ENCODE results near the gene PAM16. TPM values are rescaled to one million over a fixed set of nuclear protein-coding genes. Genes with fewer than 3 reads are reported as not detected.

Gene PAM16
- total RNA-seq, 1 experiment from 2014 or later, result 117 TPM

DNA sequence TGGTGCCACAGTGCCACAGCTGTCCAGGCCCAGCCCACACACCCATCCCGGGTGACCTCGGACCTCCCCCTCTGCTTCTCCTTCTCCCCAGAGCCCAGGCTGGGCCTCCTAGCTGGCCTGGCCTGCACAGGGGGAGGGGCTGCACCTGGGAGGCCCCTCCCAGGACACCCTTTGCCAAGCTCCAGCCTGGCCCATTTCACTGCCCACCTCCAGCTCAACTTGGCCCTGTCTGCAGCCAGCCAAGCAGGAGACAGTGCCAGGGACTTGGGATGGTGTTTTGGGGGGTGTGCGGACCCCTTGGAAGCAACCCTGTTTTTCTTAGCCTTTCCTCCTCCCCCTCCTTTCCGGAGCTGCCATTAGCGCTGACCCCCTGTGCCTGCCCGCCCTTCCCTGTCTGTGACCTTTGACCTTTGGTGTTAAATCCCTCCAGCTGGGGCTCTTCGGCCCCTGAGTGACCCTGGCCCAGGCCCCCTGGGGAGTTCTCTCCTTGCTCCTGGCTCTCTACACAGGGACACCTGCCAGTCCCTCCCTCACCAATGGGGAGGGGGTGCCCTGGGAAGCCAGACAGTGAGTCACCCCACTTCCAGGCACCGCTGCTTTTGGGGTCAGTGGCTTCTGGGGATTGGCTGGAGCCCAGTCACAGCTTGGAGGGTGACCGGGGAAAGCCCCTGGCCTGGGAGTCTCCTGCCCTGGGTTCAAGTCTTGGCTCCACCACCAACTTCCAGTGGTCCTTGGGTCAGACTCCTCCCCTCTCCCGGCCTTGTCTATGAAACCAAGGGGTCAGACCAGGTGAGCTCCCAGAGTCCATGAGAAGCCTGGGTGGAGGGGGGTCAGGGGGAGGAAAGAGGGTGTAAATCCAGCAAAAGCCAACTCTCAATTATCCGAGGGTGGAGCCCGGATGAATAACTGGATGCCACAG is 33.3 kb downstream of the PAM16 start:
- TF ChIP-seq CTCF (IDR thresholded peaks at IDR 0.05; ENCODE audit: unreplicated experiment), result no peak
- intact Hi-C loops (cut with micrococcal nuclease), result loop anchor here (1.0 to 2.0 kb wide), 2 partner anchors 10 to 27 kb away; no protein-coding TSS in a partner anchor

DNA sequence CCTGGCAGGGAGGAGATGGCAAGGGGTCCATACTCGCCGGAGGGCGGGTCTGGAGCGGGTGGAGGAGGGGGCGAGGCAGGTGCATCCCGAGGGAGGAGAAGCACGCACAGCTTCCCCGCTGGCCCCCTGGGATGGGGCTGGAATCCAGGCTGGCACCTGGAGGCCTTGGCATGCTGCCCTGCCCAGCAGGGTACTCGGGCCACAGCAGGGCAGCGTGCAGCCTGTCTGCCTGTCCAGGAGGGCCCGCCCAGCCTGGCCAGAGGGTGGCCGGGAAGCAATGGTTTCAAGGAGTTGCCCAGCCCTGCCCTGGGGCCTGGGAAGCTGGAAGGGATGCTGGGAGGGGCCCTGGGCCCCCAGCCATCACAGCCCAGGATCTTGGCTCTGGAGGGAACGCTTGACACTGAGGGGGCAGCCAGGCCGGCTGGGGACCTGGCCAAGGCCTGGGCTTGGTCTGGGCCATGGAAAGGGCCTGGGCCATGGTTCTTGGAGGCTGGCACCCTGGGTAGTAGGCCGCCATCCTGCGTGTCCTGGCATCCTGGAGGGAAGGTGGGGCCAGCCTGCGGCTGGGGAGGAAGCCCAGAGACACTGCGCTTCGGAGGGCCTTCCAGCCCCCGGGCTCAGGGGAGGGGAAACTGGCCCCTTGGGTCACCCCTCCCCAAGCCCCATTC is 34.1 kb downstream of the PAM16 start:
- H3K4me3 Mint-ChIP-seq (ENCODE audit: unreplicated experiment), result peak overlapping the region; percentile 68
- H3K27ac Mint-ChIP-seq (ENCODE audit: low read depth, unreplicated experiment), result peak overlapping the region; percentile 39
- peaks cover 9% of the 10 kb centered on the region for H3K36me3 Mint-ChIP-seq (ENCODE audit: insufficient read depth, unreplicated experiment)
- H3K4me1 Mint-ChIP-seq (ENCODE audit: insufficient read depth, unreplicated experiment), result peaks cover 6% of the 10 kb centered on the region
- DNase-seq (ENCODE audit: unreplicated experiment), result peak; percentile 67
- intact Hi-C loops (cut with micrococcal nuclease), result loop anchor here (1.0 to 2.0 kb wide), 2 partner anchors 10 to 26 kb away; no protein-coding TSS in a partner anchor
- ChIA-PET CTCF (interaction anchor here (0.6 to 1.9 kb wide), 7 partner anchors 11 to 117 kb away, joined by 3 to 5 read pairs (median 4); no protein-coding TSS in a partner anchor), POLR2A (interaction anchor here (0.5 to 2.3 kb wide), 9 partner anchors 9 to 140 kb away, joined by 3 to 10 read pairs (median 3); no protein-coding TSS in a partner anchor)
- no peak for TF ChIP-seq CTCF (IDR thresholded peaks at IDR 0.05; ENCODE audit: unreplicated experiment)
- no peaks in the 10 kb centered on the region for H3K27me3 Mint-ChIP-seq (ENCODE audit: insufficient read depth, unreplicated experiment)
- H3K9me3 Mint-ChIP-seq (ENCODE audit: unreplicated experiment), result no peaks in the 10 kb centered on the region
- BruUV-seq (replicated peaks), result no TSS peak

More for the DNA sequence above, 33.3 kb downstream of the PAM16 start:
- ChIA-PET CTCF (interaction anchor here (0.6 to 1.9 kb wide), 7 partner anchors 12 to 751 kb away, joined by 3 to 5 read pairs (median 4); no protein-coding TSS in a partner anchor), POLR2A (interaction anchor here (1.8 to 2.3 kb wide), 3 partner anchors 11 to 46 kb away, joined by 6 to 10 read pairs (median 7); no protein-coding TSS in a partner anchor)
- peaks cover 6% of the 10 kb centered on the region for H3K4me1 Mint-ChIP-seq (ENCODE audit: insufficient read depth, unreplicated experiment)
- DNase-seq (ENCODE audit: unreplicated experiment), result peak; percentile 50
- peak overlapping the region; percentile 39 for H3K27ac Mint-ChIP-seq (ENCODE audit: low read depth, unreplicated experiment)
- BruUV-seq (replicated peaks), result no TSS peak
- peaks cover 9% of the 10 kb centered on the region for H3K36me3 Mint-ChIP-seq (ENCODE audit: insufficient read depth, unreplicated experiment)
- H3K4me3 Mint-ChIP-seq (ENCODE audit: unreplicated experiment), result peak overlapping the region; percentile 68
- H3K27me3 Mint-ChIP-seq (ENCODE audit: insufficient read depth, unreplicated experiment), result no peaks in the 10 kb centered on the region
- H3K9me3 Mint-ChIP-seq (ENCODE audit: unreplicated experiment), result no peaks in the 10 kb centered on the region

DNA sequence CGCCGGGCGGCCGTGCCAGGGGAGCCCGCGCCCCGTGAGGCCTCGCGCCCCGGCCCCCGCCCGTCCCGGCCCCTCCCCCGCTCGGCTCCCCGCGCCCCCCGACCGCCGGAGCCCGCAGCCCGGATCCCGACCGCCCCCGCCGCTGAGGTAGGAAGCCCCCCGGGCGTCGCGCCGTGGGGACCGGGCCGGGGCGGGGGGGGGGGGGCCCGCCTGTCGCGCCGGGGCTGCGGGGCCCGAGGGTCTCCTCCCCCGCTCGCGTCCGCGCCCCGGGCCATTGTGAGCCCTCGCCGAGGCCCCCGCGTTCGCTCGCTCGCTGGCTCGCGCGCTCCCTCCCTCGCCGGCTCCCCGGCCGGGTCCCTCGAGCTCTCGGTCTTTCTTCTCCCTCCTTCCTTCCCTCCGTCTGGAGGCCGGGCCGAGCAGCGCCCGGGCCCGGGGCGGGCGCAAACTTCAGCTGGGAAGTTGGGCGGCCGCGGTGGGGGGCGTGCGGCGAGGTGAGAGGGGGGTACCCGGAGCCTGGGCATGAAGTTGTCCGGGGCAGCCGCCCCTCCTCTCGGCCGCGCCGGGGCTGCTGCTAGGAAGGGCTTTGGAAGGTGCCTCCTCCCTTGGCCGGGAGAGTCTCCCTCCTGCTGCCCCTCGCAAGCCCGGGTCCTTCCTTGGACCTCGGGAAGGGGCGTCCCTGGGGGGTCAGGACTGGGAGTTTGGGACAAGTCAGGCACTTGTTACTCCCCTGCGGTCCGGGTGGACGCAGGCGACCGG is 34.8 kb downstream of the PAM16 start:
- no TSS peak for BruUV-seq (replicated peaks)
- Mint-ChIP-seq H3K4me3 (ENCODE audit: unreplicated experiment) (peak overlapping the region; percentile 68), H3K27me3 (ENCODE audit: insufficient read depth, unreplicated experiment) (no peaks in the 10 kb centered on the region), H3K9me3 (ENCODE audit: unreplicated experiment) (no peaks in the 10 kb centered on the region), H3K36me3 (ENCODE audit: insufficient read depth, unreplicated experiment) (peaks cover 9% of the 10 kb centered on the region), H3K4me1 (ENCODE audit: insufficient read depth, unreplicated experiment) (peaks cover 6% of the 10 kb centered on the region), H3K27ac (ENCODE audit: low read depth, unreplicated experiment) (no peak overlapping the region)
- ChIA-PET POLR2A (interaction anchor here (0.6 to 2.3 kb wide), 10 partner anchors 9 to 1432 kb away, joined by 3 to 10 read pairs (median 3); no protein-coding TSS in a partner anchor), CTCF (interaction anchor here (0.6 to 1.3 kb wide), 8 partner anchors 12 to 703 kb away, joined by 3 to 5 read pairs (median 4); no protein-coding TSS in a partner anchor)
- intact Hi-C loops (cut with micrococcal nuclease), result loop anchor here (2.0 kb wide), 1 partner anchor 25 kb away; no protein-coding TSS in a partner anchor
- no peak for TF ChIP-seq CTCF (IDR thresholded peaks at IDR 0.05; ENCODE audit: unreplicated experiment)
- peak; percentile 34 for DNase-seq (ENCODE audit: unreplicated experiment)
